ENCODE results near the gene MGST3. TPM values are rescaled to one million over a fixed set of nuclear protein-coding genes. Genes with fewer than 3 reads are reported as not detected.

MGST3 gene
- total RNA-seq, 1 experiment from 2014 or later = 90.1 TPM

DNA sequence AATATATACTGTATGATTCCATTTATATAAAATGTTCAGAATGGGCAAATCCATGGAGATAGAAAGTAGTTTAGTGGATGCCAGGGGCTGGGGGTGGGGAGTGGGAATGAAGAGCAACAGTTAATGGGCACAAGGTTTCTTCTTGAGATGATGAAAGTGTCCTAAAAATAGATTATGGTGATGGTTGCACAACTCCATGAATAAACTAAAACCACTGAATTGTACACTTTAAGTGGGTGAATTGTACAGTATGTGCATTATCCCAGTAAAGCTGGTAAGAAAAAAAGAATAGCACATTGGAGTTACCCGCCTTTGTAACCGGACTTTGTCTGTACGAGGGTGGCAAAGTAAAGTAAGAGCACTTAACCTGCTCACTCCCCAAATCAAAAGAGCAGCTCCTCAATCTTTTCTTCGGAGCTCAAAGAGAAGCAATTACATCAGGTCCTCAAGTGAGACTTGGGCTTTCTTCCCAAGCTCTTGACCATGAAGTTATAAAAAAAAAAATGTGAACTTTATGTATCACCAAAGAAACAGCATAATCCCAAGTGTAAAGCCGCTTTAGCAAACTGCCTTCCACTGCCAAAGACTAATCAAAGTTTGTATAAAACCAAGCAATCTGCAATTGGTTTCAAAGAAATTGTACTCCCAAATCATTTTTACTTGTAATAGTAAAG is 35.3 kb downstream of the MGST3 start:
- Histone ChIP-seq H3K27me3 (ENCODE audit: insufficient read depth, low read depth) (no peaks in the 10 kb centered on the region), H3K4me2 (no peak overlapping the region), H3K4me3 (no peak overlapping the region), H3K4me1 (replicated peaks; ENCODE audit: insufficient read depth) (no peaks in the 10 kb centered on the region), H3K9me3 (ENCODE audit: insufficient read depth, low read depth) (no peaks in the 10 kb centered on the region), H2AFZ (no peak overlapping the region), H3K36me3 (ENCODE audit: low read depth) (peaks cover 4% of the 10 kb centered on the region; the same call in 1 of the 2 replicates), H3K27ac (no peak overlapping the region), H4K20me1 (ENCODE audit: insufficient read depth) (no peaks in the 10 kb centered on the region), H3K79me2 (ENCODE audit: low read depth) (no peaks in the 10 kb centered on the region), H3F3A (ENCODE audit: insufficient read depth, low read depth) (no peaks in the 10 kb centered on the region), H3K9me2 (ENCODE audit: insufficient read depth) (no peaks in the 10 kb centered on the region)
- ChIA-PET POLR2A (ENCODE audit: unreplicated experiment) (no interaction called here), CTCF (no interaction called here)
- no TSS peak for BruUV-seq (replicated peaks)
- TF ChIP-seq, protein P1, sequence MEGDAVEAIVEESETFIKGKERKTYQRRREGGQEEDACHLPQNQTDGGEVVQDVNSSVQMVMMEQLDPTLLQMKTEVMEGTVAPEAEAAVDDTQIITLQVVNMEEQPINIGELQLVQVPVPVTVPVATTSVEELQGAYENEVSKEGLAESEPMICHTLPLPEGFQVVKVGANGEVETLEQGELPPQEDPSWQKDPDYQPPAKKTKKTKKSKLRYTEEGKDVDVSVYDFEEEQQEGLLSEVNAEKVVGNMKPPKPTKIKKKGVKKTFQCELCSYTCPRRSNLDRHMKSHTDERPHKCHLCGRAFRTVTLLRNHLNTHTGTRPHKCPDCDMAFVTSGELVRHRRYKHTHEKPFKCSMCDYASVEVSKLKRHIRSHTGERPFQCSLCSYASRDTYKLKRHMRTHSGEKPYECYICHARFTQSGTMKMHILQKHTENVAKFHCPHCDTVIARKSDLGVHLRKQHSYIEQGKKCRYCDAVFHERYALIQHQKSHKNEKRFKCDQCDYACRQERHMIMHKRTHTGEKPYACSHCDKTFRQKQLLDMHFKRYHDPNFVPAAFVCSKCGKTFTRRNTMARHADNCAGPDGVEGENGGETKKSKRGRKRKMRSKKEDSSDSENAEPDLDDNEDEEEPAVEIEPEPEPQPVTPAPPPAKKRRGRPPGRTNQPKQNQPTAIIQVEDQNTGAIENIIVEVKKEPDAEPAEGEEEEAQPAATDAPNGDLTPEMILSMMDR (conservative IDR thresholded peaks at IDR 0.05) = no peak
- TF ChIP-seq EZH2 (IDR thresholded peaks at IDR 0.05; ENCODE audit: low read depth) = no peak
- no peak for DNase-seq
- intact Hi-C loops (cut with micrococcal nuclease; ENCODE audit: unreplicated experiment) = no loop called here

DNA sequence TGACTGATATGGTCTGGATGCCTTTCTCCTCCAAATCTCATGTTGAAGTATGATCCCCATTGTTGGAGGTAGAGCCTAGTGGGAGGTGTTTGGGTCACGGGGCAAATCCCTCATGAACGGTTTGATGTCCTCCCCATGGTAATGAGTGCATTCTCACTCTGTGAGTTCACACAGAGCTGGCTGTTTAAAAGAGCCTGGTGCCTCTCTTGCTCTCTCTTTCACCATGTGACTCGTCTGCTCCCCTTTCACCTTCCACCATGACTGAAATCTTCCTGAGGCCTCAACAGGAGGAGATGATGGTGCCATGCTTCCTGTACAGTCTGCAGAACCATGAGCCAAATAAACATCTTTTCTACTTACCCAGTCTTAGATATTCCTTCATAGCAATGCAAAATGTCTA is 37.1 kb downstream of the MGST3 start:
- Histone ChIP-seq H2AFZ (no peak overlapping the region), H3K4me1 (replicated peaks; ENCODE audit: insufficient read depth) (no peaks in the 10 kb centered on the region), H3K4me2 (no peak overlapping the region), H3K79me2 (ENCODE audit: low read depth) (no peaks in the 10 kb centered on the region), H3K9me3 (ENCODE audit: insufficient read depth, low read depth) (no peaks in the 10 kb centered on the region), H3K36me3 (ENCODE audit: low read depth) (peaks cover under 1% of the 10 kb centered on the region; the same call in 1 of the 2 replicates), H3K4me3 (no peak overlapping the region), H3K27ac (no peak overlapping the region), H3F3A (ENCODE audit: insufficient read depth, low read depth) (no peaks in the 10 kb centered on the region), H4K20me1 (ENCODE audit: insufficient read depth) (no peaks in the 10 kb centered on the region), H3K9me2 (ENCODE audit: insufficient read depth) (no peaks in the 10 kb centered on the region), H3K27me3 (ENCODE audit: insufficient read depth, low read depth) (no peaks in the 10 kb centered on the region)
- TF ChIP-seq EZH2 (IDR thresholded peaks at IDR 0.05; ENCODE audit: low read depth) = no peak
- TF ChIP-seq, protein P1 (conservative IDR thresholded peaks at IDR 0.05) = no peak
- BruUV-seq (replicated peaks) = no TSS peak
- no peak for DNase-seq
- intact Hi-C loops (cut with micrococcal nuclease; ENCODE audit: unreplicated experiment) = no loop called here
- POLR2A ChIA-PET (ENCODE audit: unreplicated experiment) = no interaction called here
- CTCF ChIA-PET = no interaction called here

DNA sequence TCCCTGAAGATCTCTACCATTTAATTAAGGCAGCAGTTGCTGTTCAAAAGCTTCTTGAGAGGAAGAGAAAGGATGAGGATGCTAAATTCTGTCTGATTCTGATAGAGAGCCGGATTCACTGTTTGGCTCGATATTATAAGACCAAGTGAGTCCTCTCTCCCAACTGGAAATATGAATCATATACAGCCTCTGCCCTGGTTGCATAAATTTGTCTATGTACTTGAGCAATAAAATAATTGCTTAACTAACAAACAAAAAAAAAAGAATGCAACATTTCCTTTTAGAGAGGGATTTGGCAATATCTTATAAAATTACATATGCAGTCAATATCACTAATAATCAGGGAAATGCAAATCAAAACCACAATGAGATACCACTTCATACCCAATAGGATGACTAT is 40.5 kb downstream of the MGST3 start:
- intact Hi-C loops (cut with micrococcal nuclease; ENCODE audit: unreplicated experiment) = no loop called here
- BruUV-seq (replicated peaks) = no TSS peak
- DNase-seq = no peak

More for the DNA sequence above, 40.5 kb downstream of the MGST3 start:
- Histone ChIP-seq H3K27me3 (ENCODE audit: insufficient read depth, low read depth) (no peaks in the 10 kb centered on the region), H3K9me3 (ENCODE audit: insufficient read depth, low read depth) (no peaks in the 10 kb centered on the region), H3K4me1 (replicated peaks; ENCODE audit: insufficient read depth) (no peaks in the 10 kb centered on the region), H3K79me2 (ENCODE audit: low read depth) (no peaks in the 10 kb centered on the region), H3K36me3 (ENCODE audit: low read depth) (no peaks in the 10 kb centered on the region), H3K4me2 (no peak overlapping the region), H3F3A (ENCODE audit: insufficient read depth, low read depth) (no peaks in the 10 kb centered on the region), H3K9me2 (ENCODE audit: insufficient read depth) (no peaks in the 10 kb centered on the region), H3K4me3 (no peak overlapping the region), H4K20me1 (ENCODE audit: insufficient read depth) (no peaks in the 10 kb centered on the region), H3K27ac (no peak overlapping the region), H2AFZ (no peak overlapping the region)
- ChIA-PET CTCF (no interaction called here), POLR2A (ENCODE audit: unreplicated experiment) (no interaction called here)
- no peak for TF ChIP-seq EZH2 (IDR thresholded peaks at IDR 0.05; ENCODE audit: low read depth)
- TF ChIP-seq, protein P1 (conservative IDR thresholded peaks at IDR 0.05) = no peak

All from PC-9 (cell line).